KG1 (cell line): Measurements from ENCODE around the gene LRFN5.
"Not testable (repeated sequence)": the region's sequence is repeated elsewhere in the genome, so short reads cannot be mapped to it uniquely, and the experiment has no call there.

Experiments used
- DNase-seq: peaks from one replicate; lab custom pipeline; 2025; lab: John Stamatoyannopoulos, UW

LRFN5 gene

DNA sequence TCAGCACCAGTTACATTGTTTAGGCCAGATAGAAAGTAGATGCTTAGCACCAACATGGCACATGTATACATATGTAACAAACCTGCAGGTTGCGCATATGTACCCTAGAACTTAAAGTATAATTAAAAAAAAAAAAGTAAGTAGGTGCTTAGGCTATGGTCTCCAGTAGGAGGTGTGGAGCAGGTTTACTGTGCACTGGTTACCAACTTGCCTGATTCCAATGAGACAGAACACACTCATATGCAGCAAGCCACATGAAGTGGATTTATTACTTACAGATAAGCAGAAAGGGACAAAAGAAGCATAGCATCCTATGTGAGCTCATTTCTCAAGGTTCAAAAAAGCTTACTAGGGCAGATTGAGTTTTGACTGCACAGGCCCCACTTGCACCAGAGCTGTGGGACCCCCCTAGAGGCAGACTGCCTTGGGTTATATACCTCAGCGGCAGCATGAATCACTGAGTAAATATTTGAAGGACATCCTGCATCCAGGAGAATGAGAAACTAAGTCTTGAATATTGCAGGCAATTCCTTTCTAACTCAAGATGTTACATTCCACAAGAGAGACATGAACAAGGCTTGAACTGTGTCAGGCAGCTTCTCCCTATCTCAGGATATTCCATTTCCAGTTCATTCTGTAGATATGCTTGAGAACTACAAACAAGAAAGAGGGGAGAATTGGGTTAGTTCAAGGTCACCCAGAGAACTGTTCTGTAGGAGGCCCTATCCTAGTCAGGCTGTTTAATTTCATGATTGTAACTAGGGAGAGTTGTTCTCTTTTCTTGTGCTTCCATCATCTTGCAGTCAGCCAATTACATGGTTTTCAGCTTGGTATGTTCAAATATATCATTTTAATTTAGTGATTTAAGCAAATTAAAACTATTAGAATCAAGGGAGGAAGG, 30.1 kb downstream of the LRFN5 start:
- no peak for DNase-seq

DNA sequence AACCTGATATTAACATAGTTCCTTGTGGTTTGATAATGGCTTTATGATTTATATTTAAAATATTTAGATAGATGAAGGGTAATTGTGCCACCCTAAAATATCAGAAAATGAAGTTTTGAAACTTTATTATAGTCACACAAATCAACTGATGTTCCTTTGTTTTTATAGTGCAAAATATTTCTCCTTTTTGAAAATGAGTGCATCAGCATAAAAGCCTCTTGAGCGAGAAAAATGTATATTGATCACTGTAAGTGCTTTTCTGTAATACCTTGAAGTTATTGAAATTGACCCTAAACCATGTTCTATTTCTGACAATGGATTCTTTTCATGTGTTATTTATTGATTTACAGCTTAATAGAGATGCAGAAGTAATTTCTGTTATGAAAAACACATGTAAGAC, 35.0 kb downstream of the LRFN5 start:
- no peak for DNase-seq

DNA sequence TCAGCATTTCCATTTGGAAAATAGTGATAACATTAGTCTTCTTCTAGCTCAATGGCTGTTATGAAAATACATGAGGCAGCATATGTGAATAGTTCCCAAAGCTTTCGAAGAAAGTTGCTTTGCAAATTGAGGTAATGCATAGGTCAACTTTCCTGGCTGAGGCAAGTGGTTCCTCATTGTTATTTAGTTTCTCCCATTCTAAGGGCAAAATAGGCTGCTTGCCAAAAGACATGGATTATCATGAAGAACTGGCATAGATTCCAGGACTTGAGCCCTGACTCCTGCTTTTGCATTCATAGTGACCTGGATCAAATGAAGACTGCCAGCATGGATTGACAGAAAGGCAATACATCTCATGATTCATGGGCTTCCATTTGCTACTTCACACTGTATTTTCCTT, 35.7 kb downstream of the LRFN5 start:
- DNase-seq: no peak

DNA sequence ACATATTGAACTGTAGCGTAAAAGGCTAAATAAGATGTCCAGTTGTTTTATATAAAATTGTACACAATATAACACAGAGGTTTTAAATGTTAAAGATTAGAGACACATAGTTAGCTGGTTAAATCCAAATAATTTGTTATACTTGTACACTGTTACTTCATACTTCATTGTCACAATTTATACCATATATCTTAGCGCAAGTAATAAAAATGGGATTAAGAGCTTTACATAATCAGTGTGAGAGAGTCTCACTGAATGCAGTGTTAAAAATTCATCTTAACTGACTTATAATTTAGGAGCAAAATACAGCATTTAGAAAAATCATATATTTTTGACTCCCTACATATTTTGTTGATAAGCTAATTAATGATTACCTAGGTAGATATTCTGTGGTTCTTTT, 36.1 kb downstream of the LRFN5 start:
- DNase-seq: no peak

DNA sequence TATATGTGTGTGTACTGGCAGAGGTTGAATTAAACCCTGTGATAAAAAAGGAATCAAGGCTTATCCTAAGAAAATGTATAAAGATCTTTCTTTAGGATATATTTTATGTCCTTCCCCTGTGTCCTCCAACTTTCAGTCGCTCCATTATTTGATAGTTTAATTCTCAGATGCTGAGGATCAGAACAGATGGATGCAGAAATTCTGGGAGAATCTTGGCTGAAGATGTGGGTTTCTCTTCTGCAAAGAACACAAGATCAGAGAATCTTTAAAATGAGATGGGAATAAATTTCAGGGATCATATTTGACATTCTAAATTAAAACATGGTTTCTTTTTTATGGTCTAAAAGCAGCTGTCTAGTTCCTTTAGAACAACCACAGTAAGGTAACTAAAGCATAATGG, 37.9 kb downstream of the LRFN5 start:
- DNase-seq: no peak

DNA sequence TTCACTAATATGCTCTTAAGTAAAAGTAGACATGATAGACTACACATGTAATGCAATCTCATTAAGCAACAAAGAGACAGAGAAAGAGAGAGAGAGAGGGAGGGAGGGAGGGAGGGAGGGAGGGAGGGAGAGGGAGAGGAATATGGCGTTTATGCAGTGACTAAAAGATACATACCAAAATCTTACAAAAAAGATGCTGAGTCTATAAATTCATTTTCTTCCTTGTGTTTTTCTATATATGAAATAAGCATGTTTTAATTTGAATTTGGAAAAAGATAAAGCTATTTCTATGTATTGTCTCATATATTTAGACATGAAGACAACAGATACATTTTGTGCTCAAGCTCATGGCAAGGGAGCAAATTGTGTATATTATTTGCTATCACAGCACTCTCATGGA, 44.1 kb downstream of the LRFN5 start:
- DNase-seq: no peak

DNA sequence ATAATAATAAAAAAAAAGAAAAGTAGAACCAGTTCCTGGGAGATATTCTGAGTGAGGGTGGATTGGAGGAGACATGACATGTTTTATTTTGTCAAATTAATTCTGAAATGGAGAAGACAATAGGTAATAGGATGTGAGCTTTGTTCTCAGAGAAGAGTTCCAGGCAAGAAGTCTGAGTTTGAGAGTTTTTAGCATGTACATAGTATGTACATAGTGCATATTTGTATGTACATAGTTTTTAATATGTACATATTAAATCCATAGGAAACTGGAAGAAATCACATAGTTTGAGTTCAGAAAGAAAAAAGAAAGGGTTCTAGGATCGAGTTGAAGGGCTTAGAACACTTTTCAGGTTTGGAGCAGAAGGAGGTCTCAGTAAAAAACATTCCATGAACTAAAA, 47.5 kb downstream of the LRFN5 start:
- DNase-seq: no peak

DNA sequence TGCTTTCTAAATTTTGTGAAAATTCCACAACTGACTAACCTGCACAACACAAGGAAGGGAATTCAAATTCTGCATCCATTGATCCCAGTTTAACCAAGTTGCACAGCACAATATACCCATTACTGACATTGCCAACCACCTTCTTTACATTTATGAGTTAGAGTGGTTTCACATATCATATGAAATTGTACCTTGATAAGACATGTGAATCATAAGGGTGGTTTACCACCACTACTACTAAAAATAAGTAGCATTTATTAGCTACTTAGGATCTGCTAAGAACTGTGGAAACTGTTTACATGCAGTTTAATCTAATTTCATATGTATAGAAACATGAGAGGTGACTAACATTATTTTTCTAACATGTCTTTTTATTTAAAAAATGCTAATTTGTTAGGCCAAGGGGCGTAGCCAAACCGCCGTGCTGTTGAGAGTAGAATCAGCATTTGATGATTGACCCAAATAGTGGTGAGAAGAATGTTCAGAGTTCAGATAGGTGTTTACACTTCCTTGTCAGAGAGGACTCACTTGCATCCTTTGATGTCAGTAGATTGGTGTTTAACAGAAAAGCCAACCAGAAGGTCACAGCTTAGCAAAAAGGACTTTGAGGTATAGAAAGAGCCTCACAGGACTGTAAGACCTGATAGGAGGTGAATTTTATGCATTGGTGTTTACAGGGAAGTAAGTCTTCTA, 56.2 kb downstream of the LRFN5 start:
- DNase-seq: no peak

DNA sequence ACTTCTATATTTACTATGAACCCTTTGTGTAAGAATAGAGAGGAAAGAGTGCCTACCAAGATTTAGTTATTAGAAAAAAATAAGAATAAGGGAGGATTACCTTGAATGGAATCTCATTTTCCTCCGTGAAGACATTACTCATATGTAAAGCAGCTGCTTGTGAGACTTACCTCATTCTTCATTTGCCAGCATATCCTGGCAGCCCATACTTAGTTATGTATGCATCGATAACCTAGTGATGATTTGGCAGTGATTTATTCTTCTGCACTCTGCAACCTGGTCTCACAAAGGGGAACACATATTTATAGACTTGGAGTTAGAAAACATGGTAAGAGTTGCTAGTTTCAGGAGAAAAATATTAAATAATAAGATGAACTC, 56.8 kb downstream of the LRFN5 start:
- no peak for DNase-seq

DNA sequence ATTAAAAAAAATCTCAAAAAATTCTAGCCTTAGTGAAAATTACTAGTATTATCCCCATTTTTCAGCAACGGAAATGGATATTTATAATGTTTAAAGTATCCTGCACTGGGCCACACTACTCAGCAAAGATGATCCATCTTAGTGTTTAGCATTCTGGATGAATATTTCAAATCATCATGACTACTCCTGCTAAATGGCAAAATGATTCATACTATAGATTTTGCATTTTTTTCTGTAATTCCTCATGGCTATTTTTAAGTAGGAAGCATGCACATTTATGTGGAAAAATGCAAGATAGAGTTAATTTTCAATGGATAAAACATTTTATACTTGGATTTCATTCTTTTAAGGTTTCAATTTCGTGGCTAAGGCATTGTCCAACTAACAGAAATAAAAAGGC, 59.6 kb downstream of the LRFN5 start:
- no peak for DNase-seq

DNA sequence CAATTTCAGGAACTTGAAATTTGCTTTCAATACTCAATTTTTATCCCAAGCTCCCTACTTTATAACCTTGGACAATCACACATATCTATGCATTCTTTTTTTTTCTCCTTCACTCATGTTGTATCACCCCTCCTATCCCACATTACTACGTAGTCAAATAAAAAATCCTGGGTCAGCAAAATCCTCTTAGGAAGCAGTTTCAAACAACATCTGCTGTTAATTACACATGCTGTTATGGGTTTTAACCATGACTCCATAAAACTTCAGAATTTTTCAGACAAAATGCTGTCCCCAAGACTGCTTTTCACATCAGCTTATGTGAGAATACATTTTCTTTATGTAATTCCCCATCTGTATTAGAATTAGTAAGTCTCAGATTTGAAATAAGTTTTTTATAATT, 61.7 kb downstream of the LRFN5 start:
- no peak for DNase-seq

DNA sequence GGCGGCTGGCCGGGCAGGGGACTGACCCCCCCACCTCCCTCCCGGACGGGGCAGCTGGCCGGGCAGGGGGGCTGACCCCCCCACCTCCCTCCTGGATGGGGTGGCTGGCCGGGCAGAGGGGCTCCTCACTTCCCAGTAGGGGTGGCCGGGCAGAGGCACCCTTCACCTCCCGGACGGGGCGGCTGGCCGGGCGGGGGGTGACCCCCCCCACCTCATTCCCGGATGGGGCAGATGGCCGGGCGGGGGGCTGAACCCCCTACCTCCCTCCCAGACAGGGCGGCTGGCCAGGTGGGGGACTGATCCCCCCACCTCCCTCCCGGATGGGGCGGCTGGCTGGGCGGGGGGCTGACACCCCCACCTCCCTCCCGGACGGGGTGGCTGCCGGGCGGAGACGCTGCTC, 66.9 kb downstream of the LRFN5 start:
- DNase-seq: not testable (repeated sequence)

DNA sequence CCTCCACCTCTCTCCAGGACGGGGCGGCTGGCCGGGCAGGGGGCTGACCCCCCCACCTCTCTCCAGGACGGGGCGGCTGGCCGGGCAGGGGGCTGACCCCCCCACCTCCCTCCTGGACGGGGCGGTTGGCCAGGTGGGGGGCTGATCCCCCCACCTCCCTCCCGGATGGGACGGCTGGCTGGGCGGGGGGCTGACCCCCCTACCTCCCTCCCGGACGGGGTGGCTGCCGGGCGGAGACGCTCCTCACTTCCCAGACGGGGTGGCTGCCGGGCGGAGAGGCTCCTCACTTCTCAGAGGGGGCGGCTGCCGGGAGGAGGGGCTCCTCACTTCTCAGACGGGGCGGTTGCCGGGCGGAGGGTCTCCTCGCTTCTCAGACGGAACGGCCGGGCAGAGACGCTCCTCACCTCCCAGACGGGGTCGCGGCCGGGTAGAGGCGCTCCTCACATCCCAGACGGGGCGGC, 67.9 kb downstream of the LRFN5 start:
- not testable (repeated sequence) for DNase-seq

DNA sequence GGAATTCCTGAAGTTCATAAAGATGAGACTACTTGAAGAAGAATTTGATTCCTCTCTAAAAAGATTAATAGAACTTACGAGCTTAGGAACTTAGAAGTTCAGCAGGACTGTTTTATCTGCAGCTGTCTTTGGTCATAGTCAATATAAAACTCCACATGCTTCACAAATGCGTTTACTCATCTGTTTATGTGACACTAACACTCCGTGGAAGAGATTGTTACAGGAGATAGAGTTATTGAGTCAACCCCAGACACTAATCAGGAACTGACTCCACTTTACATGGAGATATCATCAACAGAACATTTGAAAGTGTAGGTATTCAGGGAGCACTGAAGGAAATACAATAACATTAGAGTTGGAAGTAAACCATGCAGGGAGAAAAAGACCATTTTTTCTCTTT, 92.8 kb downstream of the LRFN5 start:
- DNase-seq: no peak

DNA sequence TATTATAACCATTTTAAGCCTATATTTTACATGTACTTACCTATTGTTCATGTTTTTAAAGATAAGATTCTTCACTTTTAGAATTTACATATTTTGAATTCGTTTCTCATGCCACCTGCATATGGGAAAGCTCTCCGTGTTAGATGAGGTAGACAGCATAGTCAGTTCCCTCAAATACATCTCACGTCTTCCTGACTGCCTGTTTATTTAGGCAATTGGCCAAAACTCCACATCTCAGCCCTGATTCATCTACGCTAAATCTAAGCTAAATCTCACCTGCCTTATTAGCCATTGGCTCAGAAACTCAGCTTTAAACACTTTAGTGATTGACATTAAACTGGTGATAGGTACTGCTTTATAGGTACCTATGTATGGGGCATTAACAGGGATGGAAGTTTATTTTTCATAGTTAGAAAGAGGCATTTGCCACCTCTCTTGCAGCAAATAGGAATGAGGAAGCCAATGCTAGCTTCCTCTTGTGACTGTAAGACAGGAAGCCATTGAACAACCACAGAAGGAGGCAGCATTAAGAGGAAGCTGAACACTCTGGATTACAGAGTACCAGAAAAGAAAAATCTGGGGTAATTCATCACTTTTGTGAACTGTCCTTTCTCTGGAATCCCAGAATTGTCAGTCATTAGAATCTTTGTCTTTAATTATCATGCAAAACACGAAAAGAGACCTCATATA, 111.9 kb downstream of the LRFN5 start:
- DNase-seq: peak; percentile 31

DNA sequence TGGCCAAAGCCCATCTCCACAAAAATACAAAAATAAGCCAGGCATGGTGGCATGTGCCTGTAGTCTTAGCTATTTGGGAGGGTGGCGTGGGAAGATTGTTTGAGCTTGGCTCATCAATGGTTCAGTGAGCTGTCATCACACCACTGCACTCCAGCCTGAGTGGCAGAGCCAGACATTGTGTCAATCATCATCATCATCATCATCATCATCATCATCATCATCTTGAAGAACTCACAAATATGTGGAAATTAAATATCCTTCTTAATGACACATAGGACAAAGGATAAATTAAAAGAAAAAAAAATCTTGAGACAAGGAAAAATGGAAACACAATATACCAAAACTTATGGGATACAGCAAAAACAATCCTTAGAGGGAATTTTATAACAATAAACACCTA, 132.5 kb downstream of the LRFN5 start:
- no peak for DNase-seq

DNA sequence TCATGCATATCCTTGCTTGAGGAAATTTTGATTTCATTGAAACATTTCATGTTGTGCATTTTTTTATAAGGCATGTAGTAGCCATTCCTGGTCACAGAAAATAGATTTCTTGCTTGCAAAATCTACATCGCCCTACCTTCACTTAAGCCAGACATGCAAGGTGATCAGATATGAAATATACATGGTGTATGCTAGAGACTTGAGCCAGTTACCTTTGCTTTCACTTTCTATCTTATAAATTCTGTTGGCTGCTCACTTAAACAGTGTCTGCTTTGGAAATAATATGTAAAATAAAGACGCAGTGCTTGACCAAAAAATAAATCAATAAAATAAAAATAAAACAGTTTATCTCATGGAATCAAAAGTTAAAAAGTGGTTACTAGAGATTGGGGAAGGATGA, 136.5 kb downstream of the LRFN5 start:
- no peak for DNase-seq

DNA sequence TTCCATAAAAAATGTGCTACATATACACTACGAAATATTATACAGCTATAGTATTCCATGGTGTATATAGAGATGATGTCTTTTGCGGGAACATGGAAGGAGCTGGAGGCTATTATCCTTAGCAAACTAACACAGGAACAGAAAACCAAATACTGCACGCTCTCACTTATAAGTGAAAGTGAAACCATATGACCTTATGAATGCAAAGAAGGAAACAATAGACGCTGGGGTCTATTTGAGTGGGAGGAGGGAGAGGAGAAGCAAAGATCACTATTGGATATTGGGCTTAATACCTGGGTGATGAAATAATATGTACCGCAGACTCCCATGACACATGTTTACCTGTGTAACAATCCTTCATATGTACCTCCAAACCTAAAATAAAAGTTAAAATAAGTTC, 142.8 kb downstream of the LRFN5 start:
- DNase-seq: no peak

DNA sequence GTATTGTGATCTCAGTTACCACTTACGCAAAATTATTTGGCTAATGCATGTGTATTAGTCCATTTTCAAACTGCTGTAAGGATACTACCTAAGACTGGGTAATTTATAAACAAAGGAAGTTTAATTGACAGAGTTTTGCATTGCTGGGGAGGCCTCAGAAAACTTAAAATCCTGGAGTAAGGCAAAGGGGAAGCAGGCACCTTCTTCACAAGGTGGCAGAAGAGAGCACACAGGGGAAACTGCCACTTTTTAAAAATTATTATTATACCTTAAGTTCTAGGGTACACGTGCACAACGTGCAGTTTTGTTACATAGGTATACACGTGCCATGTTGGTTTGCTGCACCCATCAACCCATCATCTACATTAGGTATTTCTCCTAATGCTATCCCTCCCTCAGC, 143.9 kb downstream of the LRFN5 start:
- DNase-seq: not testable (repeated sequence)

DNA sequence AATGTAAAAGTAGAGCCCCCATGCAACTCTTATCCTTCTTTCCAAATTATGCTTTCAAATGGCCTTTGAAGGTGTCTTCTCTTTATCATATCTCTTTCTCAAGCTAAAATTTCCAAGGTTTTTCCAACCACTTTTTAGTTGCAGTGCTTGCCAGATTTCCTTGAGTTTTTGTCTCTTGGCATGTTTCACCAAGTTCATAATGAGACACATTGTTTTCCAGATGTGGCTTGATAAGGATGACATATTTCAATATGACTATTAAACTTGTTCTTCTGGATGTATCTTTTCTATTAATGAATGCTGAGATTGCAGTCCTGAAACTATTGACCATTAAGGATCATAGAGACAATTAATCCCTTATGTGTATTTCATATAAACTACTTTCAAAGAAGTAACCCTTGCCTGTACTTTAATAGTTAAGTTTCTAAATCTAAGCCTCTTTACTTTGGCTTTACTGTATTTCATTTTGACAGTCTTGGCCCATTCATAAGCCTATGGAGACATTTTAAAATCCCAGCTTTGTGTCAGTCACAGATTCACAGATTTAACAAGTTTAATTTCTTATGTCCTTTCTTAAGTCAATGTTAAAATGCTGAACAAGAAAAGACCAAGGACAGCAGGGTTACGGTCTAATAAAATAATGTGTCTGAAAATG, 151.5 kb downstream of the LRFN5 start:
- no peak for DNase-seq

DNA sequence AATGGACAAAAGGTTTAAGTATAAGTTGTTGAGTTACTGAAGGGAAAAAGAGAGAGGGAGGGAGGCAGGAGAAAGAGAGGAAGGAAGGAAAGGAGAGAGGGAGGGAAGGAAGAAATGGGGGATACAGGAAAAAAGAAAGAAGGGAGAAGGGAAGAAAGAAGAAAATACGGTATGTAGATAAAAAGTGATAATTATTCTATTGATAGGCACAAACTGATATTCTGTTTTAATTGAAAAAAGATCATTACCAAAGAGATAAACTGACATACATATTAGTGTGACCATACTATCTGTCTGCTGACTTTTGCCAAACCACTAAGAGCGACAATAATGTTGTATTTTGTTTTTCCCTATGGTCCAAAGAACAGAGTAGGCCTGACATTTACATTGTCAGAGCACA, 154.5 kb downstream of the LRFN5 start:
- DNase-seq: no peak

DNA sequence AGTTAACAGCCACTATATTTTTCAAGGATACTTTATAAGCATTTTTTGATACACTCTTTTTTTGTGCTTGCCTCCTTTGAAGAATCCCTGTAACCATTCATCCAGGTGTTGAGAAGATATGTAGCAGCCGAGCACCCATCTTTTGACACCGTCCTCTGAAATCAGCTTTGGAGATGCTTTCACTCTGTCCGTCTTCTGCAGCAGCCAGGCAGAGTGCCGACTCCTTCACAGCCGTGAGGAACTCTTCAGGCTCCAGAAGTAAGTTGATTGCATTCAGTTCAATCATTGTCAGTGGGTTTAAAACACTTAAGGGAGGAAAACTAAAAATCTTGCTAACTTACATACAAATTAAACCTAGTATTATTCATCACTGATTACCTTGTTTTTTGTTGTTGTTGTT, 160.1 kb downstream of the LRFN5 start:
- no peak for DNase-seq
